Measurements from ENCODE around the gene PPIF. TPM values are rescaled to one million over a fixed set of nuclear protein-coding genes. Genes with fewer than 3 reads are reported as not detected.
A peak's percentile ranks its signal among the peaks of the same experiment; 100 is the strongest.

Gene PPIF
- total and polyA plus RNA-seq, 10 donors: 29.2 to 99.3 (median 67.5) TPM

- peak; percentile 47 for DNase-seq
- 38 to 68% (median 59%) methylated on average over 8 of the region's 8 CpGs for WGBS, 5 donors
- Histone ChIP-seq H3K4me3 (no peak overlapping the region), H3K27ac (peak overlapping the region in 7 of 8 donors; percentile 48 to 92 (median 82)), H3K4me1 (peaks cover 63 to 100% (median 85%) of the 10 kb centered on the region in 6 donors), H3K9me3 (no peaks in the 10 kb centered on the region), H3K36me3 (peaks cover 0 to 4% (median 0%) of the 10 kb centered on the region in 6 donors), H3K27me3 (replicated peaks in 1 of 7) (peaks cover 0 to 5% (median 0%) of the 10 kb centered on the region in 7 donors)
- intact Hi-C loops (cut with DNase I; ENCODE audit: low total_unique reads): no loop called here
- TF ChIP-seq CTCF (IDR thresholded peaks at IDR 0.05 in 8 of 11, conservative IDR thresholded peaks at IDR 0.05 in 3 of 11) (no peak), POLR2A (IDR thresholded peaks at IDR 0.05) (no peak), POLR2AphosphoS5 (IDR thresholded peaks at IDR 0.05) (no peak)
These were observed 55.7 kb downstream of the PPIF start for GRCh38 chr10:79402951-79403350.

GRCh38 chr10:79403441-79404230 is 56.4 kb downstream of the PPIF start:
- Histone ChIP-seq H3K27ac (peak overlapping the region in 7 of 8 donors; percentile 57 to 92 (median 82)), H3K9me3 (no peaks in the 10 kb centered on the region), H3K36me3 (no peaks in the 10 kb centered on the region), H3K4me1 (peaks cover 63 to 100% (median 84%) of the 10 kb centered on the region in 6 donors), H3K4me3 (peak overlapping the region in 1 of 8 donors; percentile 4), H3K27me3 (replicated peaks in 1 of 7) (peaks cover 0 to 5% (median 0%) of the 10 kb centered on the region in 7 donors)
- 21 to 31% (median 29%) methylated on average over 18 to 23 of the region's 23 CpGs for WGBS, 5 donors
- TF ChIP-seq POLR2AphosphoS5 (IDR thresholded peaks at IDR 0.05): peak; percentile 69 to 84 (median 83)
- no peak for TF ChIP-seq CTCF (IDR thresholded peaks at IDR 0.05 in 8 of 11, conservative IDR thresholded peaks at IDR 0.05 in 3 of 11)
- TF ChIP-seq POLR2A (IDR thresholded peaks at IDR 0.05): no peak
- peak; percentile 83 for DNase-seq
- intact Hi-C loops (cut with DNase I; ENCODE audit: low total_unique reads): no loop called here

GRCh38 chr10:79404231-79404609 is 57.0 kb downstream of the PPIF start:
- no peaks in the 10 kb centered on the region for H3K36me3 ChIP-seq
- no peaks in the 10 kb centered on the region for H3K9me3 ChIP-seq
- intact Hi-C loops (cut with DNase I; ENCODE audit: low total_unique reads): no loop called here
- TF ChIP-seq POLR2AphosphoS5 (IDR thresholded peaks at IDR 0.05) (peak in 2 of 3 donors; percentile 53 to 56), POLR2A (IDR thresholded peaks at IDR 0.05) (no peak)
- H3K27me3 ChIP-seq (replicated peaks in 1 of 7): peaks cover 0 to 5% (median 0%) of the 10 kb centered on the region in 7 donors
- H3K4me1 ChIP-seq: peaks cover 59 to 99% (median 83%) of the 10 kb centered on the region in 6 donors
- H3K27ac ChIP-seq: peak overlapping the region in 7 of 8 donors; percentile 57 to 92 (median 82)
- peak; percentile 72 for DNase-seq
- WGBS, 5 donors: 21 to 42% (median 25%) methylated on average over 6 to 7 of the region's 7 CpGs
- H3K4me3 ChIP-seq: peak overlapping the region in 1 of 8 donors; percentile 4

GRCh38 chr10:79404690-79405131 is 57.4 kb downstream of the PPIF start:
- Histone ChIP-seq H3K9me3 (no peaks in the 10 kb centered on the region), H3K27ac (peak overlapping the region in 6 of 8 donors; percentile 29 to 92 (median 83)), H3K36me3 (no peaks in the 10 kb centered on the region), H3K4me1 (peaks cover 54 to 99% (median 81%) of the 10 kb centered on the region in 6 donors), H3K27me3 (replicated peaks in 1 of 7) (peaks cover 0 to 5% (median 0%) of the 10 kb centered on the region in 7 donors), H3K4me3 (peak overlapping the region in 1 of 8 donors; percentile 4)
- TF ChIP-seq POLR2A (IDR thresholded peaks at IDR 0.05) (no peak), CTCF (IDR thresholded peaks at IDR 0.05 in 8 of 11, conservative IDR thresholded peaks at IDR 0.05 in 3 of 11) (no peak), POLR2AphosphoS5 (IDR thresholded peaks at IDR 0.05) (no peak)
- 63 to 85% (median 65%) methylated on average over 5 of the region's 5 CpGs for WGBS, 5 donors
- DNase-seq: peak; percentile 64
- intact Hi-C loops (cut with DNase I; ENCODE audit: low total_unique reads): no loop called here

Other genes with a start within 250 kb of the PPIF start
- gene ZCCHC24, start 98.2 kb downstream of the PPIF start, total RNA-seq: 10 to 100 TPM; 12.6 to 34.1 (median 27.1) TPM
- gene ZCCHC24, start 98.2 kb downstream of the PPIF start, polyA plus RNA-seq: 10 to 100 TPM in 1 of 3 donors, 1 to 10 TPM in 2; 4.9 to 11.8 (median 5.8) TPM
- gene EIF5AL1, start 165.1 kb downstream of the PPIF start, total RNA-seq: under 1 TPM in 6 of 7 donors, not detected in 1; 0.10 to 0.36 (median 0.18) TPM
- gene EIF5AL1, start 165.1 kb downstream of the PPIF start, polyA plus RNA-seq: under 1 TPM; 0.45 to 0.80 (median 0.64) TPM
- 1 to 10 TPM in 1 of 7 donors, under 1 TPM in 1, not detected in 5; 0.39 to 2.9 TPM for gene SFTPA2, start 212.9 kb downstream of the PPIF start, total RNA-seq
- 1 to 10 TPM in 1 of 3 donors, under 1 TPM in 2; 0.54 to 5.7 (median 0.99) TPM for gene SFTPA2, start 212.9 kb downstream of the PPIF start, polyA plus RNA-seq